ENCODE data around the gene RNF148.

The RNF148 gene
- 0 reads per million in 2 donors for total RNA-seq

GRCh38 chr7:122702872-122703510, at the start of gene RNF148:
Gene RNF148, minus strand, starts transcription at chr7:122702922. Its CDS starts 172 bp downstream, at chr7:122702750.
- no peak for DNase-seq

- no peak for DNase-seq
Observed at GRCh38 chr7:122750389-122750788, 47.7 kb upstream of the RNF148 start.

- DNase-seq = no peak
Observed at GRCh38 chr7:122748195-122748594, 45.5 kb upstream of the RNF148 start.

- DNase-seq = no peak
Observed at GRCh38 chr7:122746948-122747347, 44.2 kb upstream of the RNF148 start.

- DNase-seq = no peak
Observed at GRCh38 chr7:122743211-122743610, 40.5 kb upstream of the RNF148 start.

GRCh38 chr7:122738947-122739346, 36.2 kb upstream of the RNF148 start:
- no peak for DNase-seq

GRCh38 chr7:122736183-122736582, 33.5 kb upstream of the RNF148 start:
- DNase-seq = no peak

- no peak for DNase-seq
Observed at GRCh38 chr7:122727759-122728158, 25.0 kb upstream of the RNF148 start.

- no peak for DNase-seq
Observed at GRCh38 chr7:122727354-122727753, 24.6 kb upstream of the RNF148 start.

GRCh38 chr7:122726881-122727280, 24.2 kb upstream of the RNF148 start:
- no peak for DNase-seq

GRCh38 chr7:122724366-122724765, 21.6 kb upstream of the RNF148 start:
- no peak for DNase-seq

GRCh38 chr7:122719010-122719578, 16.4 kb upstream of the RNF148 start:
- no peak for DNase-seq

- no peak for DNase-seq
Observed at GRCh38 chr7:122717356-122718089, 14.8 kb upstream of the RNF148 start.

GRCh38 chr7:122715183-122715582, 12.5 kb upstream of the RNF148 start:
- DNase-seq = no peak

GRCh38 chr7:122710916-122711315, 8.2 kb upstream of the RNF148 start:
- no peak for DNase-seq

- no peak for DNase-seq
Observed at GRCh38 chr7:122709930-122710646, 7.4 kb upstream of the RNF148 start.

GRCh38 chr7:122706836-122707235, 4.1 kb upstream of the RNF148 start:
- no peak for DNase-seq

- no peak for DNase-seq
Observed at GRCh38 chr7:122699017-122699416, 3.7 kb downstream of the RNF148 start, which contains the start of gene RNF133. Gene RNF133, minus strand, starts transcription at chr7:122699117. Its CDS starts 199 bp downstream, at chr7:122698918.

- no peak for DNase-seq
Observed at GRCh38 chr7:122695816-122696215, 6.9 kb downstream of the RNF148 start.

GRCh38 chr7:122694697-122695096, 8.0 kb downstream of the RNF148 start:
- no peak for DNase-seq

GRCh38 chr7:122692769-122693309, 9.9 kb downstream of the RNF148 start:
- no peak for DNase-seq

GRCh38 chr7:122691569-122692235, 11.0 kb downstream of the RNF148 start:
- no peak for DNase-seq

Measured in activated gamma-delta T cell (primary cell).